Measurements from ENCODE around the gene NCKAP5.

The NCKAP5 gene

GRCh38 chr2:132677661-132678060 is 890.6 kb downstream of the NCKAP5 start:
- no peak for DNase-seq

- DNase-seq: no peak
Measured at GRCh38 chr2:132676999-132677398, 891.3 kb downstream of the NCKAP5 start.

GRCh38 chr2:132671151-132671835 is 897.0 kb downstream of the NCKAP5 start:
- no peak for DNase-seq

GRCh38 chr2:132670496-132671150 is 897.6 kb downstream of the NCKAP5 start:
- DNase-seq: peak; percentile 33

- DNase-seq: peak; percentile 54
Measured at GRCh38 chr2:132669908-132670495, 898.3 kb downstream of the NCKAP5 start, which contains the start of gene LYPD1. Gene LYPD1, minus strand, starts transcription at chr2:132670205. Its CDS starts 273 bp downstream, at chr2:132669932.

GRCh38 chr2:132668987-132669907 is 899.0 kb downstream of the NCKAP5 start:
- DNase-seq: peak; percentile 44

- peak; percentile 35 for DNase-seq
Measured at GRCh38 chr2:132668189-132668823, 900.0 kb downstream of the NCKAP5 start.

- DNase-seq: no peak
Measured at GRCh38 chr2:132667706-132668105, 900.6 kb downstream of the NCKAP5 start.

- DNase-seq: no peak
Measured at GRCh38 chr2:132665401-132666140, 902.7 kb downstream of the NCKAP5 start.

GRCh38 chr2:132664096-132664495 is 904.2 kb downstream of the NCKAP5 start:
- DNase-seq: no peak

GRCh38 chr2:132662732-132663131 is 905.5 kb downstream of the NCKAP5 start:
- DNase-seq: no peak

GRCh38 chr2:132659331-132659730 is 908.9 kb downstream of the NCKAP5 start:
- no peak for DNase-seq

GRCh38 chr2:132656266-132656975 is 911.8 kb downstream of the NCKAP5 start:
- no peak for DNase-seq

GRCh38 chr2:132654968-132655367 is 913.3 kb downstream of the NCKAP5 start:
- DNase-seq: no peak

- DNase-seq: no peak
Measured at GRCh38 chr2:132654335-132654734, 913.9 kb downstream of the NCKAP5 start.

- no peak for DNase-seq
Measured at GRCh38 chr2:132652474-132652873, 915.8 kb downstream of the NCKAP5 start.

- no peak for DNase-seq
Measured at GRCh38 chr2:132651115-132652045, 916.9 kb downstream of the NCKAP5 start.

GRCh38 chr2:132646540-132647108 is 921.6 kb downstream of the NCKAP5 start:
- no peak for DNase-seq

GRCh38 chr2:132645722-132646539 is 922.3 kb downstream of the NCKAP5 start:
- DNase-seq: peak; percentile 63

All from DMS79 (cell line).